ENCODE data around the gene RAB35.

DNA sequence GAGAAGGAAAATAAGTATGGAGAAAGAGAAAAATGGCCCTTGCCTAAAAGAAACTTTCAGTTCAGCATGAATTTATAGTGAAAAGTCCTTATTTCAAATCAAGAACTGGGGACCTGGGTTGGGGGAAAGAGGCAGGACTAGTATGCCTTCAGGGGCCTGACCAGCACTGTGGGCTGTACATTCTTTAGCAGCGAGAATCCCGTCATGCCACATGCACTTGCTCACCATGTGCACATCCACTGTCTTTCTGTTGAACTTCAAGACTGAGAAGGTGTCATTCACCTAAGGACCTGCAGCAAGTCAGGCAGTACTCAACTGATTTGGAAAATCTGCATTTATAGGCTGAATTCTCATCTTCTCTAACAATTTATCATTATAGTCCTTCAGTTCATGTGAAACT lies 50.2 kb downstream of the RAB35 start:
- no peak for TF ChIP-seq TARDBP (IDR thresholded peaks at IDR 0.05)
- no peak for TF ChIP-seq ARNT (IDR thresholded peaks at IDR 0.05)
- TF ChIP-seq FOXM1 (IDR thresholded peaks at IDR 0.05; ENCODE audit: borderline replicate concordance) = no peak
- no peak for TF ChIP-seq SUZ12 (IDR thresholded peaks at IDR 0.05)
- no peak for TF ChIP-seq CTBP1 (IDR thresholded peaks at IDR 0.05; ENCODE audit: borderline replicate concordance)
- TF ChIP-seq FOXA1 (IDR thresholded peaks at IDR 0.05) = no peak
- TF ChIP-seq SP1 (IDR thresholded peaks at IDR 0.05) = no peak
- TF ChIP-seq FOXK2 (IDR thresholded peaks at IDR 0.05) = no peak
